HG02798 (cell line): ENCODE data around the gene ARFGEF2.
"Not testable (repeated sequence)": the region's sequence is repeated elsewhere in the genome, so short reads cannot be mapped to it uniquely, and the experiment has no call there.

Source experiments
- ATAC-seq: cut with Tn5 transposase; IDR thresholded peaks from one replicate; pipeline ENCODE4 v1.9.1; 2021; ENCODE audit warnings: mild to moderate bottlenecking; ENCODE audit not compliant: unreplicated experiment, poor library complexity

The ARFGEF2 gene

DNA sequence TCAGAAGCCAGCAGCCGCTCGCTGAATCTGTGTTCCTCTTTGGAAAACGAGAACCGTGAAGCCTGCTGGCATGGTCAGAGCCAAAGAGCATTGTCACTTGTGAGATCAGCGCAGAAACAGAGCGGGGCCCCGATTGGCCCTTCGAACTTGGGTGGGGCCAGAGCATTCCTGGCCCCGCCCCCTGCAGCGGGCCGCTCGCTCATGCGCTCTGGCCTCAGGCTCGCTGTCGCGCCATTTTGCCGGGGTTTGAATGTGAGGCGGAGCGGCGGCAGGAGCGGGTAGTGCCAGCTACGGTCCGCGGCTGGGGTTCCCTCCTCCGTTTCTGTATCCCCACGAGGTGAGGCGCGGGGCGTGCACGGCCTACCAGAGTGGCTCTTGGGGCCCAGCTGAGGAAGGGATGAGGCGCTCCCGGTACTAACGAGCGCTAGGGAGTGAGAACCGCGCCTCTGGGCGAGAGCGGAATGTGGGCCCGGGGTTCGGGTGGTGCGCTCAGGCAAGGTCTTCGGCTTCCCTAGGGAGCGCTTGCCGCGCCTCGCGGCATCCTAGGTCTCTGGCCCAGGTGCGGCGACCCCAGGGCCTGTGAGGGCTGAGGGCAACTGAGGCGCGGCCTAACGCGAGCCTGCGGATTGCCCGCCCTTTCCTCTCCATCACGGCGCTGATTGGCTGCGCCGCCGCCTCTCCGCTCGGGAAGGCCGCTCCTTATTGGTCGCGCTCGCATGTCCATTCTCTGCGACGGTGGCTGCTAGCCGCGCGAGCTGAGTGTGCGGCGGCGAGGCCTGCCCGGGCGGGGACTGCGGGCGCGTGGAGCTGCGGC, 124.8 kb downstream of the ARFGEF2 start, which contains the start of gene CSE1L:
CSE1L (plus strand) TSS at position 226 of the 814 bp plus-strand sequence. CDS start 12,152 bp downstream, outside the sequence.
- peak; percentile 90 for ATAC-seq

DNA sequence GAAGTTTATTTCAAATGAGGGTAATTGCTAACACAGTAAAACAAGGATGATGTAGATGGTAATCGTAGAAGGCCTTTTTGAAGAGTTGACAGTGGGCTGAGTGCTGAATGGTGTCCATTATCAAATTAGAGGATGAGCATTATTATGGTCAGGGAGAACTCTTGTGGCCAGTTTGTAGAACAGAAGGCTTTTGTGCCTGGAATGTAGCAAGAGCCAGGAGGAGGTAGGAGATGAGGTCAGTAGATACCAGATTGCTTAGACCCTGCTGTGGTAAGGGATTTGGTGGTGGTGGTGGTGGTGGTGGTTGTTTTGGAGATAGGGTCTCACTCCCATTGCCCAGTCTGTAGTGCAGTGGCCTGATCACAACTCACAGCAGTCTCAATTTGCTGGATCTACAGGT, 130.8 kb downstream of the ARFGEF2 start:
- no peak for ATAC-seq

DNA sequence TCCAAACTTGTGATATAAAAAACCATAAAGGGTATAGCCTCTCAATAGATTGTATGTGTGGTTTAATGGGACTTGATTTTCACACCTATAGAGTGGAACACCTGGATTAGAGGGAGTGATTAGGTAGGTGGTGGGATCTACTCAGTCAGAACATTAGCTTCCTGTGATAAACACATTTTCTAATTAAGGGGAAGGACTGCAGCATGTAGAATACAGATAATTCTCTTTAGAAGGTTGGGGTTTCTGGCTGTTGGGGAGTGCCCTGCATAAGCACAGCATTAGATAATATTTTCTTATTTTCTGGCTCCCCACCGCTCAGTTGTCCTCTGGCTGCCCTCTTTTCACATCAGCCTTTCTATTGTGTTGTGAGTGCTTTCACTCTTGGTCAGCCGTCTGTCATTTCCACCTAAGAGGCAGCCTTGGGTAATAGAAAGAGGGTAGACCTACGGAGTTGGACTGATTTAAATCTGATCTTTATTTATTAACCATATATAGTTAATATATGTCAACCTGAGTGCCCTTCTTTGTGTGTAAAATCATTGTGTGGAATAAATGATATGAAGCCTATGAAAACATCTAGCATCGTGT, 132.6 kb downstream of the ARFGEF2 start:
- ATAC-seq, result peak; percentile 62

DNA sequence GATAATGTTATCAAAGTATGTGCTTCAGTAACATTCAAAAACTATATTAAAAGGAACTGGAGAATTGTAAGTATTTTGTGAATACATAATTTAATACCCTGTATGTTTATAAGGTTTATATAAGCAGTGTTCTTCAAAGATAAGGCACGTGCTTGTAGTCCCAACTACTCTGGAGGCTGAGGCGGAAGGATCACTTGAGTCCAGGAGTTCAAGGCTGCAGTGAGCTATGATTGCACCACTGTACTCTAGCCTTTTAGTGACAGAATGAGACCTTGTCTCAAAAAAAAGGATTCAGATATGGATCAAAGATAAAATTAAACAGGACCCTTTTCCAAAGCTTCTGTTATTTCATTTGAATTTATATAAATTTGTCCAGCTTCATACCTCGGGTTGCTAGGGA, 141.8 kb downstream of the ARFGEF2 start:
- no peak for ATAC-seq

DNA sequence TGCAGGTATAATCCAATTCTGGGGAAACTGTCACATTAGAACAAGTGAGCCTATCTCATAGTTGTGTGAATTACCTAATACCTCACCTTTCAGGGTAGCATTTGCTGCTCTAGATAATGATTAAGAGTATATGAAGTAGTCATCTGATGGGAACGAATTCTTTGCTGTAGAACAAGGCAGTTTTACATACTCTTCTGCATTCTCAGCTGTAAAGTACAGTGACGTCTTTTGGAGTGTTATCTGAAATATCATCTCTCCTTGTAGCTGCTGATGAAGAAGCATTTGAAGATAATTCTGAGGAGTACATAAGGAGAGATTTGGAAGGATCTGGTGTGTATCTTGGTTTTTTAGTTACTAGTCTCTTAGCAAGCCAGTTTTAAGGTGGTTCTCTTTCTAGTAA, 153.0 kb downstream of the ARFGEF2 start:
- no peak for ATAC-seq

DNA sequence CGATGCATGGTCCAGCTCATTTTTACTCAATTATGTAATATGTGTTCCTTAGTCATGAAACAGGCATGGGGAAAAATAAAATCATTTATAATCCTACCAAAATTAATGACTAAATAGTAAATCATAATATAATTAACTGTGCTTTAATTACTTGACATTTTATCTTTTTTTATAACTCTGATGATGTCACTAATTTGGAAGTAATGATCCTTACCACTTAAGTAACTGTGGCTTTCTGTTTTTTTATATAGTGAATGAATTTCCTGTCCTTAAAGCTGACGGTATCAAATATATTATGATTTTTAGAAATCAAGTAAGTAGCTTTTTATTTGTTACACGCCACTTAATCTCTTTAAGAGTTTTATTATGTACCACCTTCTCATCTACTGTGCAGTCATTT, 156.8 kb downstream of the ARFGEF2 start:
- no peak for ATAC-seq

DNA sequence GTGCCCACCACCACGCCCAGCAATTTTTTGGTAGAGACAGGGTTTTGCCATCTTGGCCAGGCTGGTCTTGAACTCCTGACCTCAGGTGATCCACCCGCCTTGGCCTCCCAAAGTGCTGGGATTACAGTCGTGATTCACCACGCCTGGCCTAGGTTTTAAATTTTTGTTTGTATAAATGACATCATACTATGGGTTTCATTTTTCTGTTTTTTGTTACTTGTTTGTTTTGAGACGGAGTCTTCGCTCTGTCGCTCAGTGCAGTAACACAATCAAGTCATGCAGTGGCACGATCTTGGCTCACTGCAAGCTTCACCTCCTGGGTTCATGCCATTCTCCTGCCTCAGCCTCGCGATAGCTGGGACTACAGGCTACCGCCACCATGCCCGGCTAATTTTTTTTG, 160.8 kb downstream of the ARFGEF2 start:
- not testable (repeated sequence) for ATAC-seq
